ENCODE results near the gene MKLN1. TPM values are rescaled to one million over a fixed set of nuclear protein-coding genes. Genes with fewer than 3 reads are reported as not detected.
A peak's percentile ranks its signal among the peaks of the same experiment; 100 is the strongest.

Gene MKLN1
- polyA plus RNA-seq, 1 donor from 2014 or later, result 15.9 TPM

GRCh38 chr7:131489196-131489595 is 161.5 kb downstream of the MKLN1 start:
- Histone ChIP-seq H3K9me3 (ENCODE audit: low read length) (no peaks in the 10 kb centered on the region), H3K9ac (ENCODE audit: low read length) (no peak overlapping the region), H3F3A (ENCODE audit: insufficient read depth, low read length, poor library complexity, severe bottlenecking) (no peaks in the 10 kb centered on the region), H2AFZ (ENCODE audit: low read depth, low read length) (no peak overlapping the region), H3K4me3 (ENCODE audit: low read length) (no peak overlapping the region), H3K27me3 (ENCODE audit: insufficient read depth, low read depth, low read length) (no peaks in the 10 kb centered on the region), H3K9me2 (ENCODE audit: insufficient read depth, low read length) (no peaks in the 10 kb centered on the region), H3K27ac (ENCODE audit: low read length) (no peak overlapping the region), H3K4me2 (ENCODE audit: low read length) (no peak overlapping the region), H3K36me3 (ENCODE audit: insufficient read depth, low read length) (no peaks in the 10 kb centered on the region), H4K20me1 (ENCODE audit: insufficient read depth) (no peaks in the 10 kb centered on the region), H3K79me2 (replicated peaks; ENCODE audit: insufficient read depth, low read length) (no peaks in the 10 kb centered on the region)
- TF ChIP-seq, protein P1, sequence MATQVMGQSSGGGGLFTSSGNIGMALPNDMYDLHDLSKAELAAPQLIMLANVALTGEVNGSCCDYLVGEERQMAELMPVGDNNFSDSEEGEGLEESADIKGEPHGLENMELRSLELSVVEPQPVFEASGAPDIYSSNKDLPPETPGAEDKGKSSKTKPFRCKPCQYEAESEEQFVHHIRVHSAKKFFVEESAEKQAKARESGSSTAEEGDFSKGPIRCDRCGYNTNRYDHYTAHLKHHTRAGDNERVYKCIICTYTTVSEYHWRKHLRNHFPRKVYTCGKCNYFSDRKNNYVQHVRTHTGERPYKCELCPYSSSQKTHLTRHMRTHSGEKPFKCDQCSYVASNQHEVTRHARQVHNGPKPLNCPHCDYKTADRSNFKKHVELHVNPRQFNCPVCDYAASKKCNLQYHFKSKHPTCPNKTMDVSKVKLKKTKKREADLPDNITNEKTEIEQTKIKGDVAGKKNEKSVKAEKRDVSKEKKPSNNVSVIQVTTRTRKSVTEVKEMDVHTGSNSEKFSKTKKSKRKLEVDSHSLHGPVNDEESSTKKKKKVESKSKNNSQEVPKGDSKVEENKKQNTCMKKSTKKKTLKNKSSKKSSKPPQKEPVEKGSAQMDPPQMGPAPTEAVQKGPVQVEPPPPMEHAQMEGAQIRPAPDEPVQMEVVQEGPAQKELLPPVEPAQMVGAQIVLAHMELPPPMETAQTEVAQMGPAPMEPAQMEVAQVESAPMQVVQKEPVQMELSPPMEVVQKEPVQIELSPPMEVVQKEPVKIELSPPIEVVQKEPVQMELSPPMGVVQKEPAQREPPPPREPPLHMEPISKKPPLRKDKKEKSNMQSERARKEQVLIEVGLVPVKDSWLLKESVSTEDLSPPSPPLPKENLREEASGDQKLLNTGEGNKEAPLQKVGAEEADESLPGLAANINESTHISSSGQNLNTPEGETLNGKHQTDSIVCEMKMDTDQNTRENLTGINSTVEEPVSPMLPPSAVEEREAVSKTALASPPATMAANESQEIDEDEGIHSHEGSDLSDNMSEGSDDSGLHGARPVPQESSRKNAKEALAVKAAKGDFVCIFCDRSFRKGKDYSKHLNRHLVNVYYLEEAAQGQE (IDR thresholded peaks at IDR 0.05; ENCODE audit: borderline replicate concordance), result no peak
- TF ChIP-seq CTCF (IDR thresholded peaks at IDR 0.05; ENCODE audit: poor library complexity, severe bottlenecking), result no peak
- TF ChIP-seq TAF1 (IDR thresholded peaks at IDR 0.05; ENCODE audit: low read depth), result no peak
- no peak for TF ChIP-seq EP300 (conservative IDR thresholded peaks at IDR 0.05; ENCODE audit: poor library complexity, severe bottlenecking)
- no peak for TF ChIP-seq EZH2 (IDR thresholded peaks at IDR 0.05; ENCODE audit: borderline replicate concordance, insufficient read depth, low read length, poor library complexity, severe bottlenecking)
- no peak for TF ChIP-seq MXI1 (conservative IDR thresholded peaks at IDR 0.05; ENCODE audit: poor library complexity, severe bottlenecking)

DNA sequence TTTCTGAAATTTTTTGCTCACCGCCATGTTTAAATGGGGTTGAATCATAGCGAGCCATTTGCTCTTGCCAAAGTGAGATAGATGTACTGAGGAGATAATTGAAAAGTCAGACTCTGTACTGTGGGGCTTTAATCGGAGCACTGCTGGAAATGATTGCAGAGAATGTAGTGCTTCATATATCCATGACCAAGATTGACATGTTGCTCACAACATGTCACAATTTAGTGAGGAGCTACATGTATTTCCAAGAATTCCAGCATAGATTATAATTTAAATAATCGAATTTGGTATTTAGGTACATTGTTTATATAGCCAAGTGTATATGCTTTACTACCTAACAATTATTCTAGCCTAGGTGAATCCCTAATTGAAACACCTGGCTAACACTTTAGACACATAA is 162.2 kb downstream of the MKLN1 start:
- TF ChIP-seq SMC3 (conservative IDR thresholded peaks at IDR 0.05; ENCODE audit: poor library complexity), result no peak
- TF ChIP-seq, protein P1 (IDR thresholded peaks at IDR 0.05; ENCODE audit: borderline replicate concordance), result peak; percentile 69
- TF ChIP-seq MXI1 (conservative IDR thresholded peaks at IDR 0.05; ENCODE audit: poor library complexity, severe bottlenecking), result no peak
- no peak for TF ChIP-seq RAD21 (conservative IDR thresholded peaks at IDR 0.05)
- peak; percentile 86 for TF ChIP-seq POLR2AphosphoS5 (IDR thresholded peaks at IDR 0.05)
- TF ChIP-seq EZH2 (IDR thresholded peaks at IDR 0.05; ENCODE audit: borderline replicate concordance, insufficient read depth, low read length, poor library complexity, severe bottlenecking), result no peak
- TF ChIP-seq CTCF (IDR thresholded peaks at IDR 0.05; ENCODE audit: poor library complexity, severe bottlenecking), result no peak
- peak; percentile 83 for TF ChIP-seq EP300 (conservative IDR thresholded peaks at IDR 0.05; ENCODE audit: poor library complexity, severe bottlenecking)

More for the DNA sequence above, 162.2 kb downstream of the MKLN1 start:
- Histone ChIP-seq H3F3A (ENCODE audit: insufficient read depth, low read length, poor library complexity, severe bottlenecking) (no peaks in the 10 kb centered on the region), H3K79me2 (replicated peaks; ENCODE audit: insufficient read depth, low read length) (no peaks in the 10 kb centered on the region), H3K27ac (ENCODE audit: low read length) (no peak overlapping the region), H3K9me2 (ENCODE audit: insufficient read depth, low read length) (no peaks in the 10 kb centered on the region), H3K4me2 (ENCODE audit: low read length) (no peak overlapping the region), H2AFZ (ENCODE audit: low read depth, low read length) (no peak overlapping the region), H3K4me3 (ENCODE audit: low read length) (no peak overlapping the region), H3K9ac (ENCODE audit: low read length) (no peak overlapping the region), H3K27me3 (ENCODE audit: insufficient read depth, low read depth, low read length) (no peaks in the 10 kb centered on the region), H4K20me1 (ENCODE audit: insufficient read depth) (no peaks in the 10 kb centered on the region), H3K36me3 (ENCODE audit: insufficient read depth, low read length) (no peaks in the 10 kb centered on the region), H3K9me3 (ENCODE audit: low read length) (no peaks in the 10 kb centered on the region)
